BLaER1 (cell line): ENCODE data around the gene INSIG2.

Experiments
- H3K27ac ChIP-seq: shearing (Covaris generic); formaldehyde crosslinking; 2 replicates; pipeline ENCODE4 v1.8.1; 2022
- H3K27me3 ChIP-seq: shearing (Covaris generic); formaldehyde crosslinking; 2 replicates; pipeline ENCODE4 v1.8.1; 2022
- H3K36me3 ChIP-seq: shearing (Covaris generic); formaldehyde crosslinking; 2 replicates; pipeline ENCODE4 v1.8.1; 2022
- H3K4me1 ChIP-seq: shearing (Covaris generic); formaldehyde crosslinking; 2 replicates; pipeline ENCODE4 v1.8.1; 2022
- H3K4me2 ChIP-seq: shearing (Covaris generic); formaldehyde crosslinking; 2 replicates; pipeline ENCODE4 v1.8.1; 2022
- H3K4me3 ChIP-seq: shearing (Covaris generic); formaldehyde crosslinking; 2 replicates; pipeline ENCODE4 v1.8.1; 2022
- H3K9ac ChIP-seq: shearing (Covaris generic); formaldehyde crosslinking; 2 replicates; pipeline ENCODE4 v1.8.1; 2022
- H3K9me3 ChIP-seq: shearing (Covaris generic); formaldehyde crosslinking; 2 replicates; pipeline ENCODE4 v1.8.1; 2022
- H4K20me1 ChIP-seq: shearing (Covaris generic); formaldehyde crosslinking; 2 replicates; pipeline ENCODE4 v1.8.1; 2022
- Cebpa-rat ChIP-seq: shearing (Covaris generic); IDR thresholded peaks from 2 replicates; pipeline ENCODE4 v1.8.1; 2022

The INSIG2 gene

GRCh38 chr2:118058951-118059350, 29.3 kb upstream of the INSIG2 start:
- H3K4me3 ChIP-seq, result no peak overlapping the region
- no peak overlapping the region for H3K27ac ChIP-seq
- no peak for TF ChIP-seq Cebpa-rat
- H4K20me1 ChIP-seq, result no peaks in the 10 kb centered on the region
- H3K4me1 ChIP-seq, result peaks cover 47% of the 10 kb centered on the region
- H3K27me3 ChIP-seq, result no peaks in the 10 kb centered on the region
- no peak overlapping the region for H3K9ac ChIP-seq
- peak overlapping the region; percentile 49; the same call in 1 of the 2 replicates for H3K4me2 ChIP-seq
- H3K9me3 ChIP-seq, result no peaks in the 10 kb centered on the region
- H3K36me3 ChIP-seq, result no peaks in the 10 kb centered on the region

- Histone ChIP-seq H3K9me3 (no peaks in the 10 kb centered on the region), H3K36me3 (no peaks in the 10 kb centered on the region), H3K4me3 (no peak overlapping the region), H3K4me1 (peaks cover 46% of the 10 kb centered on the region), H3K27ac (no peak overlapping the region), H3K27me3 (no peaks in the 10 kb centered on the region), H4K20me1 (no peaks in the 10 kb centered on the region), H3K9ac (no peak overlapping the region; the same call in 1 of the 2 replicates), H3K4me2 (peak overlapping the region; percentile 49)
- no peak for TF ChIP-seq Cebpa-rat
These were observed 28.3 kb upstream of the INSIG2 start for GRCh38 chr2:118059919-118060478.

- Histone ChIP-seq H3K27me3 (no peaks in the 10 kb centered on the region), H3K4me1 (peaks cover 32% of the 10 kb centered on the region), H3K9me3 (no peaks in the 10 kb centered on the region), H3K4me2 (no peak overlapping the region), H4K20me1 (no peaks in the 10 kb centered on the region), H3K27ac (no peak overlapping the region), H3K9ac (no peak overlapping the region), H3K4me3 (no peak overlapping the region), H3K36me3 (no peaks in the 10 kb centered on the region)
- no peak for TF ChIP-seq Cebpa-rat
These were observed 26.9 kb upstream of the INSIG2 start for GRCh38 chr2:118061135-118061955.

- no peaks in the 10 kb centered on the region for H4K20me1 ChIP-seq
- H3K9me3 ChIP-seq, result no peaks in the 10 kb centered on the region
- peaks cover 29% of the 10 kb centered on the region for H3K4me1 ChIP-seq
- no peaks in the 10 kb centered on the region for H3K27me3 ChIP-seq
- no peak overlapping the region for H3K4me3 ChIP-seq
- H3K36me3 ChIP-seq, result no peaks in the 10 kb centered on the region
- TF ChIP-seq Cebpa-rat, result no peak
- no peak overlapping the region for H3K9ac ChIP-seq
- no peak overlapping the region for H3K27ac ChIP-seq
- H3K4me2 ChIP-seq, result no peak overlapping the region
These were observed 26.2 kb upstream of the INSIG2 start for GRCh38 chr2:118062048-118062447.

- Histone ChIP-seq H4K20me1 (no peaks in the 10 kb centered on the region), H3K27me3 (no peaks in the 10 kb centered on the region), H3K9me3 (no peaks in the 10 kb centered on the region), H3K9ac (no peak overlapping the region), H3K27ac (no peak overlapping the region), H3K4me1 (peaks cover 29% of the 10 kb centered on the region), H3K4me2 (no peak overlapping the region), H3K4me3 (no peak overlapping the region), H3K36me3 (no peaks in the 10 kb centered on the region)
- TF ChIP-seq Cebpa-rat, result no peak
These were observed 25.6 kb upstream of the INSIG2 start for GRCh38 chr2:118062669-118063068.

- H3K4me2 ChIP-seq, result no peak overlapping the region
- H3K9me3 ChIP-seq, result no peaks in the 10 kb centered on the region
- no peaks in the 10 kb centered on the region for H3K27me3 ChIP-seq
- H3K4me1 ChIP-seq, result peaks cover 17% of the 10 kb centered on the region
- no peak overlapping the region for H3K4me3 ChIP-seq
- no peaks in the 10 kb centered on the region for H3K36me3 ChIP-seq
- H3K9ac ChIP-seq, result no peak overlapping the region
- H3K27ac ChIP-seq, result no peak overlapping the region
- no peak for TF ChIP-seq Cebpa-rat
- H4K20me1 ChIP-seq, result no peaks in the 10 kb centered on the region
These were observed 23.1 kb upstream of the INSIG2 start for GRCh38 chr2:118065015-118065706.

- H3K4me2 ChIP-seq, result no peak overlapping the region
- no peaks in the 10 kb centered on the region for H4K20me1 ChIP-seq
- no peak overlapping the region for H3K9ac ChIP-seq
- H3K4me1 ChIP-seq, result peaks cover 8% of the 10 kb centered on the region
- H3K9me3 ChIP-seq, result no peaks in the 10 kb centered on the region
- H3K36me3 ChIP-seq, result no peaks in the 10 kb centered on the region
- H3K27ac ChIP-seq, result no peak overlapping the region
- TF ChIP-seq Cebpa-rat, result no peak
- no peaks in the 10 kb centered on the region for H3K27me3 ChIP-seq
- H3K4me3 ChIP-seq, result no peak overlapping the region
These were observed 22.3 kb upstream of the INSIG2 start for GRCh38 chr2:118065921-118066511.

- Histone ChIP-seq H3K4me2 (no peak overlapping the region), H3K9me3 (no peaks in the 10 kb centered on the region), H3K36me3 (no peaks in the 10 kb centered on the region), H3K4me3 (no peak overlapping the region), H3K9ac (no peak overlapping the region), H3K27me3 (no peaks in the 10 kb centered on the region), H3K27ac (no peak overlapping the region), H3K4me1 (peaks cover 5% of the 10 kb centered on the region; the same call in 1 of the 2 replicates), H4K20me1 (no peaks in the 10 kb centered on the region)
- TF ChIP-seq Cebpa-rat, result no peak
These were observed 10.5 kb upstream of the INSIG2 start for GRCh38 chr2:118077636-118078247.

- no peak overlapping the region for H3K9ac ChIP-seq
- no peaks in the 10 kb centered on the region for H4K20me1 ChIP-seq
- no peak overlapping the region for H3K4me2 ChIP-seq
- H3K27ac ChIP-seq, result no peak overlapping the region
- H3K9me3 ChIP-seq, result no peaks in the 10 kb centered on the region
- H3K4me3 ChIP-seq, result no peak overlapping the region
- H3K36me3 ChIP-seq, result no peaks in the 10 kb centered on the region
- TF ChIP-seq Cebpa-rat, result no peak
- H3K4me1 ChIP-seq, result peaks cover 5% of the 10 kb centered on the region; the same call in 1 of the 2 replicates
- H3K27me3 ChIP-seq, result no peaks in the 10 kb centered on the region
These were observed 9.5 kb upstream of the INSIG2 start for GRCh38 chr2:118078734-118079133.
